T47D (cell line): ENCODE measurements around the gene SVOP.
"Not testable (repeated sequence)": the region's sequence is repeated elsewhere in the genome, so short reads cannot be mapped to it uniquely, and the experiment has no call there.

Experiments used
- DNase-seq, 2 experiments: peaks; one replicate each; pipeline versions ENCODE4 v3.0.0 to v3.0.0-alpha.2; 2011 to 2012; ENCODE audit warnings: low read depth in 1 of 2, low spot score in 1 of 2
- JUND ChIP-seq: IDR thresholded peaks from 2 replicates; pipeline ENCODE4 v1.6.1; 2012; ENCODE audit warnings: low read depth
- in situ Hi-C: cut with HindIII; loops from 2 replicates; pipeline ENCODE4 v1.10.0; 2016; ENCODE audit warnings: low sequenced_read_pairs, low pct_unique_long_range_greater_than_20kb

Gene SVOP

GRCh38 chr12:108881953-108882352 lies 138.9 kb downstream of the SVOP start:
- DNase-seq: no peak
- in situ Hi-C loops: no loop called here

GRCh38 chr12:108879615-108880254 lies 141.1 kb downstream of the SVOP start, which contains the start of gene DAO:
Gene DAO, plus strand, starts transcription at chr12:108880092. Its CDS starts 4,915 bp downstream, at chr12:108885007.
- TF ChIP-seq JUND: no peak
- in situ Hi-C loops: no loop called here
- no peak for DNase-seq

More at GRCh38 chr12:108881953-108882352, 138.9 kb downstream of the SVOP start:
- no peak for TF ChIP-seq JUND

- in situ Hi-C loops: no loop called here
- DNase-seq: no peak
- no peak for TF ChIP-seq JUND
These were observed 144.3 kb downstream of the SVOP start for GRCh38 chr12:108876550-108876949.

- in situ Hi-C loops: no loop called here
- no peak for DNase-seq
- no peak for TF ChIP-seq JUND
These were observed 145.0 kb downstream of the SVOP start for GRCh38 chr12:108875682-108876361.

GRCh38 chr12:108875280-108875679 lies 145.6 kb downstream of the SVOP start:
- in situ Hi-C loops: no loop called here

GRCh38 chr12:108868781-108869180 lies 152.1 kb downstream of the SVOP start:
- DNase-seq: no peak
- in situ Hi-C loops: no loop called here
- no peak for TF ChIP-seq JUND

More at GRCh38 chr12:108875280-108875679, 145.6 kb downstream of the SVOP start:
- no peak for DNase-seq
- no peak for TF ChIP-seq JUND

- DNase-seq, in situ Hi-C loops: not testable (repeated sequence)
These were observed 154.8 kb downstream of the SVOP start for GRCh38 chr12:108866083-108866482.

- in situ Hi-C loops: no loop called here
- TF ChIP-seq JUND: no peak
- no peak for DNase-seq
These were observed 155.7 kb downstream of the SVOP start for GRCh38 chr12:108865169-108865568.

GRCh38 chr12:108862588-108862959 lies 158.3 kb downstream of the SVOP start:
- in situ Hi-C loops: no loop called here
- TF ChIP-seq JUND: no peak

GRCh38 chr12:108861878-108862587 lies 158.8 kb downstream of the SVOP start:
- no peak for DNase-seq
- in situ Hi-C loops: no loop called here
- no peak for TF ChIP-seq JUND

More at GRCh38 chr12:108862588-108862959, 158.3 kb downstream of the SVOP start:
- DNase-seq: no peak

- in situ Hi-C loops: no loop called here
These were observed 160.4 kb downstream of the SVOP start for GRCh38 chr12:108860443-108860842.

GRCh38 chr12:108859923-108860291 lies 161.0 kb downstream of the SVOP start:
- in situ Hi-C loops: no loop called here
- TF ChIP-seq JUND: no peak
- DNase-seq: no peak

More at GRCh38 chr12:108860443-108860842, 160.4 kb downstream of the SVOP start:
- no peak for TF ChIP-seq JUND
- DNase-seq: no peak

GRCh38 chr12:108859141-108859922 lies 161.5 kb downstream of the SVOP start:
- DNase-seq, in situ Hi-C loops: not testable (repeated sequence)
